H1 (cell line): ENCODE results near the gene C17orf107. TPM values are rescaled to one million over a fixed set of nuclear protein-coding genes. Genes with fewer than 3 reads are reported as not detected.
A peak's percentile ranks its signal among the peaks of the same experiment; 100 is the strongest.

ENCODE experiments used
- CTCF ChIA-PET: fragments of 300-600 bp; sonication (Branson Sonifier 250); formaldehyde crosslinking; loops from one replicate; lab custom pipeline; 2021; ENCODE audit not compliant: partially characterized antibody; lab: Charles Lee
- POLR2A ChIA-PET: fragments of 300-600 bp; sonication (Branson Sonifier 250); formaldehyde crosslinking; loops from one replicate; lab custom pipeline; 2021; ENCODE audit warnings: inconsistent platforms; ENCODE audit not compliant: partially characterized antibody; lab: Charles Lee
- DNase-seq, 2 experiments: peaks; one replicate each; pipeline versions ENCODE4 v3.0.0 to v3.0.0-alpha.2; 2010 to 2022; ENCODE audit warnings: low spot score in 2 of 2, low read depth in 1 of 2, mixed read lengths in 1 of 2
- FAIRE-seq: peaks from 2 replicates; lab custom pipeline; 2011; peaks lifted over from hg19 to GRCh38; lab: Jason Lieb, UNC
- H2AFZ ChIP-seq: 2 replicates; pipeline ENCODE4 v1.8.1; 2012; ENCODE audit warnings: low read length, inconsistent platforms
- H2AK5ac ChIP-seq: 2 replicates; pipeline ENCODE4 v1.6.1; 2013; ENCODE audit warnings: low read depth, low read length
- H2BK120ac ChIP-seq: replicated peaks from 2 replicates; pipeline ENCODE3; 2013; ENCODE audit warnings: low read depth, low read length, inconsistent platforms
- H2BK12ac ChIP-seq: 2 replicates; pipeline ENCODE4 v1.6.1; 2013; ENCODE audit warnings: low read depth, low read length
- H2BK15ac ChIP-seq: 2 replicates; pipeline ENCODE4 v1.6.1; 2013; ENCODE audit warnings: low read length
- H2BK20ac ChIP-seq: 2 replicates; pipeline ENCODE4 v1.6.1; 2013; ENCODE audit warnings: low read length
- H2BK5ac ChIP-seq: 2 replicates; pipeline ENCODE4 v1.6.1; 2013; ENCODE audit warnings: low read depth, low read length
- H3K14ac ChIP-seq: 2 replicates; pipeline ENCODE4 v1.6.1; 2013; ENCODE audit warnings: inconsistent platforms; ENCODE audit not compliant: insufficient read length
- H3K18ac ChIP-seq: 2 replicates; pipeline ENCODE4 v1.6.1; 2013; ENCODE audit warnings: low read length; ENCODE audit errors: extremely low read depth
- H3K23ac ChIP-seq: 2 replicates; pipeline ENCODE4 v1.6.1; 2013; ENCODE audit warnings: inconsistent platforms; ENCODE audit not compliant: insufficient read length
- H3K23me2 ChIP-seq: 2 replicates; pipeline ENCODE4 v1.6.1; 2013; ENCODE audit warnings: low read depth, low read length
- H3K27ac ChIP-seq: 2 replicates; pipeline ENCODE4 v1.6.1; 2011; ENCODE audit warnings: low read depth, low read length, inconsistent platforms
- H3K27me3 ChIP-seq, 4 experiments: replicated peaks in 1 of 4; 1 replicate in 1 of 4; 2 replicates in 3 of 4; pipeline versions ENCODE4 v1.6.1 to v1.8.1; 2011 to 2013; ENCODE audit warnings: low read length in 3 of 4, mild to moderate bottlenecking in 3 of 4, inconsistent platforms in 2 of 4, mixed read lengths in 2 of 4, moderate library complexity in 1 of 4; ENCODE audit not compliant: control insufficient read depth in 3 of 4, insufficient read depth in 3 of 4; ENCODE audit errors: extremely low read depth in 1 of 4
- H3K36me3 ChIP-seq, 4 experiments: 2 replicates each; pipeline versions ENCODE4 v1.6.1 to v1.8.1; 2011 to 2013; ENCODE audit warnings: mild to moderate bottlenecking in 4 of 4, low read length in 3 of 4, moderate library complexity in 2 of 4, control low read depth in 1 of 4, inconsistent platforms in 1 of 4; ENCODE audit not compliant: insufficient read depth in 4 of 4, control insufficient read depth in 2 of 4
- H3K4ac ChIP-seq: replicated peaks from 2 replicates; pipeline ENCODE3; 2013; ENCODE audit warnings: low read length, low read depth, mixed read lengths, inconsistent platforms; ENCODE audit not compliant: insufficient read length
- H3K4me1 ChIP-seq, 4 experiments: replicated peaks in 1 of 4; 1 replicate in 1 of 4; 2 replicates in 3 of 4; pipeline versions ENCODE4 v1.6.1 to v1.8.1; 2011 to 2013; ENCODE audit warnings: low read length in 3 of 4, inconsistent platforms in 2 of 4, mixed read lengths in 1 of 4; ENCODE audit not compliant: insufficient read depth in 4 of 4, control insufficient read depth in 3 of 4
- H3K4me2 ChIP-seq, 2 experiments: 2 replicates each; pipeline versions ENCODE4 v1.6.1 to v1.8.1; 2011 to 2013; ENCODE audit warnings: low read depth in 2 of 2, low read length in 2 of 2, control low read depth in 1 of 2, inconsistent platforms in 1 of 2, mild to moderate bottlenecking in 1 of 2; ENCODE audit not compliant: insufficient read depth in 1 of 2
- H3K4me3 ChIP-seq, 4 experiments: fragments of 200-600, 300-600 bp in 1 of 4; sonication (generic), shearing (Covaris generic), sonication (Bioruptor Twin) in 1 of 4; 2 replicates each; pipeline versions ENCODE4 v1.5.1 to v1.8.1; 2011 to 2016; ENCODE audit warnings: low read length in 4 of 4, low read depth in 3 of 4, control low read depth in 2 of 4, inconsistent platforms in 2 of 4, mild to moderate bottlenecking in 2 of 4, mixed read lengths in 1 of 4, moderate library complexity in 1 of 4; ENCODE audit not compliant: insufficient read depth in 2 of 4; ENCODE audit errors: extremely low read depth in 1 of 4
- H3K56ac ChIP-seq: replicated peaks from 2 replicates; pipeline ENCODE3; 2013; ENCODE audit warnings: low read depth, mild to moderate bottlenecking, mixed read lengths, low read length, inconsistent platforms; ENCODE audit not compliant: insufficient read length
- H3K79me1 ChIP-seq: 2 replicates; pipeline ENCODE4 v1.6.1; 2013; ENCODE audit warnings: low read depth, low read length, control low read depth
- H3K79me2 ChIP-seq, 2 experiments: 2 replicates each; pipeline versions ENCODE4 v1.6.1 to v1.8.1; 2012 to 2013; ENCODE audit warnings: low read length in 2 of 2, mild to moderate bottlenecking in 2 of 2, inconsistent platforms in 1 of 2; ENCODE audit not compliant: insufficient read depth in 2 of 2, control insufficient read depth in 1 of 2
- H3K9ac ChIP-seq, 4 experiments: replicated peaks in 1 of 4; 1 replicate in 1 of 4; 2 replicates in 3 of 4; pipeline versions ENCODE4 v1.6.1 to v1.8.1; 2011 to 2013; ENCODE audit warnings: low read depth in 3 of 4, low read length in 3 of 4, control low read depth in 2 of 4, mild to moderate bottlenecking in 2 of 4, moderate library complexity in 2 of 4, inconsistent platforms in 1 of 4; ENCODE audit errors: extremely low read depth in 1 of 4
- H3K9me3 ChIP-seq, 2 experiments: 2 replicates each; pipeline versions ENCODE4 v1.6.1 to v1.8.1; 2012 to 2013; ENCODE audit warnings: mild to moderate bottlenecking in 2 of 2, moderate library complexity in 2 of 2, control low read depth in 1 of 2, inconsistent platforms in 1 of 2, low read depth in 1 of 2, low read length in 1 of 2, mixed read lengths in 1 of 2; ENCODE audit not compliant: insufficient read depth in 2 of 2
- H4K20me1 ChIP-seq, 2 experiments: replicated peaks in 1 of 2; 2 replicates each; pipeline versions ENCODE3 to v1.8.1; 2011 to 2013; ENCODE audit warnings: inconsistent platforms in 2 of 2, low read length in 2 of 2, mild to moderate bottlenecking in 1 of 2; ENCODE audit not compliant: insufficient read depth in 2 of 2, control insufficient read depth in 1 of 2
- H4K5ac ChIP-seq: 2 replicates; pipeline ENCODE4 v1.6.1; 2013; ENCODE audit warnings: low read length, low read depth, mixed read lengths, inconsistent platforms; ENCODE audit not compliant: insufficient read length
- H4K8ac ChIP-seq: 2 replicates; pipeline ENCODE4 v1.8.0; 2013; ENCODE audit warnings: mild to moderate bottlenecking, moderate library complexity, low read length, inconsistent platforms; ENCODE audit not compliant: insufficient read depth; ENCODE audit errors: extremely low read depth
- H4K91ac ChIP-seq: replicated peaks from 2 replicates; pipeline ENCODE3; 2013; ENCODE audit warnings: low read length, mixed read lengths, inconsistent platforms; ENCODE audit not compliant: insufficient read length
- BRCA1 ChIP-seq: IDR thresholded peaks from 2 replicates; pipeline ENCODE4 v1.6.1; 2012; ENCODE audit warnings: low read depth, low read length, improper control_type of control experiment
- CEBPB ChIP-seq: IDR thresholded peaks from 2 replicates; pipeline ENCODE4 v1.6.1; 2012; ENCODE audit warnings: low read depth, low read length
- EZH2 ChIP-seq: fragments of 200-600 bp; sonication (generic); IDR thresholded peaks from 2 replicates; pipeline ENCODE4 v1.7.1; 2012; ENCODE audit warnings: low read depth, mild to moderate bottlenecking, moderate library complexity, low read length, inconsistent platforms; ENCODE audit not compliant: severe bottlenecking
- GABPA ChIP-seq: IDR thresholded peaks from 2 replicates; pipeline ENCODE4 v1.6.1; 2011; ENCODE audit warnings: mild to moderate bottlenecking, low read length, moderate library complexity, borderline replicate concordance; ENCODE audit not compliant: insufficient read depth
- JUN ChIP-seq: IDR thresholded peaks from 2 replicates; pipeline ENCODE4 v1.6.1; 2011; ENCODE audit warnings: low read depth, mild to moderate bottlenecking, improper control_type of control experiment, low read length
- KDM1A ChIP-seq: fragments of 200-600, 300-600 bp; sonication (generic); IDR thresholded peaks from 2 replicates; pipeline ENCODE4 v1.7.1; 2016; ENCODE audit warnings: mild to moderate bottlenecking, low read length, borderline replicate concordance
- KDM5A ChIP-seq: fragments of 200-600 bp; IDR thresholded peaks from 2 replicates; pipeline ENCODE4 v1.7.1; 2012; ENCODE audit warnings: mild to moderate bottlenecking, low read length, inconsistent platforms, mixed read lengths
- MAX ChIP-seq: IDR thresholded peaks from 2 replicates; pipeline ENCODE4 v1.6.1; 2012; ENCODE audit warnings: inconsistent platforms
- NANOG ChIP-seq: IDR thresholded peaks from 2 replicates; pipeline ENCODE4 v1.6.1; 2011; ENCODE audit warnings: low read length, low read depth, mild to moderate bottlenecking, inconsistent platforms; ENCODE audit not compliant: insufficient read depth, poor library complexity, severe bottlenecking
- POLR2A ChIP-seq, 2 experiments: IDR thresholded peaks; 1 replicate in 1 of 2; 2 replicates in 1 of 2; pipeline ENCODE4 v1.6.1; 2011; ENCODE audit warnings: low read depth in 2 of 2, low read length in 2 of 2, mild to moderate bottlenecking in 2 of 2; ENCODE audit errors: control extremely low read depth in 1 of 2
- RBBP5 ChIP-seq: IDR thresholded peaks from 2 replicates; pipeline ENCODE4 v1.7.1; 2012; ENCODE audit warnings: low read depth, mild to moderate bottlenecking, inconsistent platforms, low read length, moderate library complexity, borderline replicate concordance
- SP2 ChIP-seq: IDR thresholded peaks from 2 replicates; pipeline ENCODE4 v1.6.1; 2012; ENCODE audit warnings: mild to moderate bottlenecking, low read length, inconsistent platforms
- TAF1 ChIP-seq: IDR thresholded peaks from 2 replicates; pipeline ENCODE4 v1.6.1; 2011; ENCODE audit warnings: mild to moderate bottlenecking, low read depth, low read length
- TCF12 ChIP-seq: IDR thresholded peaks from 2 replicates; pipeline ENCODE4 v1.6.1; 2011; ENCODE audit warnings: low read depth, mild to moderate bottlenecking, low read length
- YY1 ChIP-seq: IDR thresholded peaks from 2 replicates; pipeline ENCODE4 v1.6.1; 2011; ENCODE audit warnings: low read depth, mild to moderate bottlenecking, low read length
- polyA plus RNA-seq, 7 experiments: library from polyadenylated mRNA; depleted of rRNA in 3 of 7; stranded (reverse) in 5 of 7; unstranded in 2 of 7; fragments of >200 nt in 5 of 7; fragments of 200-250 nt in 2 of 7; gene quantifications; 1 replicate in 5 of 7; 2 replicates in 1 of 7; 4 replicates in 1 of 7; pipeline versions ENCODE4 v1.2.1 to v1.2.3, GENCODE V29; 2011 to 2013; ENCODE audit warnings: missing spikeins in 2 of 7, mixed read lengths in 2 of 7
- total RNA-seq: library from RNA; stranded (reverse); fragmentation: NEBNext Ultra II Directional; extraction: Animal tissue kit (Norgen Biotek cat#: 25700); gene quantifications from 2 replicates; pipeline ENCODE4 v1.2.1, GENCODE V29; 2021

Gene C17orf107
- total and polyA plus RNA-seq, 2 of the 8 experiments (the other 6 are each of a cell fraction or from before 2014, with no cell fraction given) = 0.39 to 0.45 TPM

GRCh38 chr17:4852567-4853207, 46.6 kb upstream of the C17orf107 start:
- Histone ChIP-seq H4K20me1 (peaks cover 0 to 1% of the 10 kb centered on the region in 2 experiments), H3K27ac (no peak overlapping the region), H3K36me3 (no peaks in the 10 kb centered on the region), H3K4me1 (peaks cover 14 to 42% (median 35%) of the 10 kb centered on the region in 4 experiments), H3K79me1 (peaks cover 14% of the 10 kb centered on the region), H3K9me3 (no peaks in the 10 kb centered on the region), H3K56ac (no peak overlapping the region), H3K23me2 (peaks cover 7% of the 10 kb centered on the region; the same call in 1 of the 2 replicates), H4K91ac (no peak overlapping the region), H2AFZ (no peak overlapping the region), H2AK5ac (peak overlapping the region; percentile 54; the same call in 1 of the 2 replicates), H2BK20ac (peak overlapping the region; percentile 56; the same call in 1 of the 2 replicates), H2BK12ac (peak overlapping the region; percentile 86; the same call in 1 of the 2 replicates), H4K5ac (no peak overlapping the region), H2BK5ac (no peak overlapping the region), H2BK120ac (no peak overlapping the region), H3K9ac (no peak overlapping the region), H2BK15ac (no peak overlapping the region), H3K23ac (no peak overlapping the region), H3K4me2 (no peak overlapping the region), H3K4me3 (no peak overlapping the region), H3K27me3 (no peaks in the 10 kb centered on the region), H4K8ac (no peak overlapping the region), H3K4ac (no peak overlapping the region), H3K18ac (no peak overlapping the region), H3K14ac (no peak overlapping the region), H3K79me2 (peaks cover 0 to 45% of the 10 kb centered on the region in 2 experiments; a peak in 3 of 4 replicates)
- DNase-seq = no peak
- FAIRE-seq = no peak
- ChIA-PET CTCF (interaction anchor here (0.6 to 1.5 kb wide), 3 partner anchors 15 to 558 kb away, joined by 3 to 4 read pairs (median 3); partner anchors contain the start of gene MINK1), POLR2A (interaction anchor here (0.9 kb wide), 1 partner anchor 44 kb away, joined by 3 read pairs; no protein-coding TSS in a partner anchor)
- TF ChIP-seq CEBPB (no peak), NANOG (no peak), YY1 (no peak), BRCA1 (no peak), KDM1A (no peak), RBBP5 (no peak), TAF1 (no peak), GABPA (no peak), JUN (no peak), EZH2 (no peak), KDM5A (no peak), TCF12 (no peak), SP2 (no peak), MAX (no peak), POLR2A (IDR thresholded peaks at IDR 0.05; ENCODE audit: control extremely low read depth in 1 of 2, low read depth in 2 of 2, low read length in 2 of 2) (no peak)
